GM21526 (cell line): ENCODE results near the gene SCAMP5.

ENCODE experiments used
- ATAC-seq: cut with Tn5 transposase; IDR thresholded peaks from one replicate; pipeline ENCODE4 v1.9.1; 2021; ENCODE audit warnings: moderate library complexity; ENCODE audit not compliant: unreplicated experiment, low FRiP score

Gene SCAMP5

DNA sequence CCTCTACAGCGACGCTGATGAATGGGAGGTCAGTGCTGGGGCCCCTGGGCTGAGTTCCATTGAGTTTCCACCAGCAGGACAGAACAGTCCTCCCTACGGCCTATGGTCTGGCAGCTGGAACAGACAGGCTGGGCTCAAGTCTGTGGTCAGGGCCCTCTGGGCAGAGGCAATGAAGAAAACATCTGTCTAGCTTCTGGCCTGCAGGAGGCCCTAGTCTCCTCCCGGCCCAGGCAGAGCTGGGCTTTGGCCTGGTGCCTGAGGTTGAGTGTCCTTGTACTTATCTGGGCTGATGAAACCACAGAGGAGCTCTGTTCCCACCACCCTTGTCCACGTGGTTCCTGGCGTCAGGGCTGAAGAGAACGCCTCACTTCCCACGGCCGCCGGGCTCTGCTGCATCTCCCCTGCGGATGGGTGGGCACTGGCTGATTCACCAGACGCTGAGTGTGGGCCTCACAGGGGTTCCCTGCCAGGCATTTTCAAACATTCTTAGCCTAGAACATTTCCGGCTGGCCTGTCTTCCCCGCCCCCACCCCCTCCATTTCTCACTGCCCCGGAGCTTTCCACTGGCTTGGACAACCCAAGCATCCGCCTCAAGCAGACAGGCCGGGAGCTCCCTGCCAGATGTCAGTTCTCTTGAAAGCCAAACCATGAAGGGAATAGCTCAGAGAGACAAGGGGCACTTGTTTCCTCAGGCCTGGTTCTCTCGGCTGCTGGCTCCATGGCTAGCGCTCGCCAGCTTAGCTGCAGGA, 48.3 kb downstream of the SCAMP5 start:
- peak; percentile 9 for ATAC-seq

DNA sequence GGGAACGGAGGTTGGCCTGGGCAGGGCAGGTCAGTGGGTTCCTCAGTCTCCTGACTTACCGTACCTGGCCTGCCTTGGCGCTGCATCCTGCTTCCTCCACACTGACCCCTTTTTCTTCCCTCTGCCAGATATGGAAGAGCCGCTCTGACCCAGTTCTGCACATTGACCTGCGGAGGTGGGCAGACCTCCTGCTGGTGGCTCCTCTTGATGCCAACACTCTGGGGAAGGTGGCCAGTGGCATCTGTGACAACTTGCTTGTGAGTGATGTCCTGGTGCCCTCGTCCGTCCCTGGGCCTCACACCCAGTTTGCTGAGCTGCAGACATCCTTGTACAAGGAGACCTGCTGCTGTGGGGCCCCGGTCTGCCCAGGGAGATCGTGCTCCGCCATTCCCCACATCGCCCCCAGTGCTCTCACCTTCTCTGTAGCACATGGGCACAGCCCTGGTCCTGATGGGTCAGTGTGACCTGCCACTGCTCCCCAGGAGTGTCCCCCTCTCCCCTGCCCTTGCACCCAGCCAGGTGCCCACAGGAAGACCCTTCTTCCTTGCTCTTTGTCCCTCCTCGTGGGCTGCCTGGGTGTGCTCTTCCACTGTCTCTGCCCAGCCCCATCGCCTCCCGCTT, 49.0 kb downstream of the SCAMP5 start:
- no peak for ATAC-seq

DNA sequence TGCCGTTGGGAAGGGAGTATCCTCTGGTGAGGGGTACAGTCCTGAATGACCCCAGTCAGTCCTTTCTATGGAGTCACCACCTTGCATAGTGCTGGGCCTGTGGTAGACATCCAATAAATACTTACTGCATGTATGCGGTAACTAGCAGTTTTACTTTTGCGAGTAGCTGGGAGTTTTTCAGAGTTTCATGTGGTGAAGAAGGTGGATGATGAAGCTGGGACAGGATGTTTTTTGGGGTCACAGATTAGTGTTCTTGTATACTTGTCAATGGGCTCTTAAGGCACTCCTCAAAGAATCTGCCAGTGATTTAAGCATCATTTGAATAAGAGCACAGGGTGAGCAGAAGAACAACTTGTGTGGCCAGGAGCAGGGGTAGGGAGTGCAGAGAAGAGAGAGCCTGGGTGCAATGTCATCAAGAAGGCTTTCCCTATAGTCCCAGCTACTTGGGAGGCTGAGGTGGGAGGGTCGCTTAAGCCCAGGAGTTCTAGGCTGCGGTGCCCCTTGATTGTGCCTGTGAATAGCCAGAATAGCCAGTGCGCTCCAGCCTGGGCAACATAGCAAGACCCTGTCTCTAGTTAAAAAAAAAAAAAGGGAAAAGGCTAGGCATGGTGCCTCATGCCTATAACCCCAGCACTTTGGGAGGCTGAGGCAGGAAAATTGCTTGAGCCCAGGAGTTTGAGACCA, 50.1 kb downstream of the SCAMP5 start:
- no peak for ATAC-seq

DNA sequence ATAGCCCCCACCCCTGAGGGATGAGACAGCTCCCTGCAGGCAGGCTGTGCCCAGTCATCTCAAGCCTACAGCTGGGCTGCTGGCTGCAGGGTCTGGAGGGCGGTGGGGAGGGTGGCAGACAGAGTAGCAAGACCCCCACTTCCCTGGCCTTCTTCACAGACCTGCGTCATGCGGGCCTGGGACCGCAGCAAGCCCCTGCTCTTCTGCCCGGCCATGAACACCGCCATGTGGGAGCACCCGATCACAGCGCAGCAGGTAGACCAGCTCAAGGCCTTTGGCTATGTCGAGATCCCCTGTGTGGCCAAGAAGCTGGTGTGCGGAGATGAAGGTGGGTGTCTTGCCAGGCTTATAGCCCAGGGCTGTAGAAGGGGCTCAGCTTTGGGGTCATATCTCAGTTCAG, 53.0 kb downstream of the SCAMP5 start:
- no peak for ATAC-seq

GRCh38 chr15:75049392-75049791, 54.0 kb downstream of the SCAMP5 start:
- ATAC-seq = no peak

DNA sequence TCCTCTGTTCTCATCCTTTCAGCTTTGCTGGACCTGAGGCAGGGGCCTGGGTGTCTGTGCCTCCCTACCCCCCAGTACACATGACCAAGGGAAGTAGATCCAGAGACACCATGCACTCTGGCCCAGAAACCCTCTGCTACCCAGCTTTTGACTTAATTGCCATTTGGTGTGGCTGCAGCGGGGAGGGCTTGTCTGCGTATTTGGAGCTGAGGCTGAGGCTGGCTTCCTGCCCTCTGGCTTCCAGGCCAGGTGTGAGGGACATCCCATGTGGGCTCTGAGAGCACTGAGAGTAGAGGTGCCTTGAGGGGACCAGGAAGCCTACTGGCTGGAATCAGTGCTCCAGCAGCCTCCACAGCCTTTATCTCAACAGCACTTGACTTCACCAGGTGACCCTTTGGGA, 54.9 kb downstream of the SCAMP5 start:
- ATAC-seq = no peak

DNA sequence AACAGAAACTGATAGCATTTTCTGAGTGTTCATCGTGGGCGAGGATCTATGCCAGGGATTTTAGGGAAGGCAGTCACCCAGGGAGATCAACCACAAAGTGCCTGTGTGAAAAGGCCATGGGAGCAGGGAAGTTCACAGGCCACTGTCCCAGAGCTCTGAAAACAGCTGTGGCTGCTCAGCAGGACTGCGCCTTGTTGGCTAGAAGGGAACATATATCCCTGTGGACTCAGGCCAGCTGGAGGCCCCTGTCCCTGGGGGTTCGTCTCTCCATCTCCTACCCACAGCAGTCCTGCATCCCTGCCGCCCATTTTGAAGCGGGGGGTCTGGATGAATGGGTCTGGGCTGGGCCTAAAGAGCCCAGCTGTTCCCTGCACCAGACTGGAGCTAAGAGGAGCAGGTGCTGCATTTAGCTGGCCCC, 55.8 kb downstream of the SCAMP5 start:
- ATAC-seq = no peak

GRCh38 chr15:75051711-75052110, 56.3 kb downstream of the SCAMP5 start:
- no peak for ATAC-seq

- no peak for ATAC-seq
Measured at GRCh38 chr15:75052972-75053747, 57.8 kb downstream of the SCAMP5 start.

DNA sequence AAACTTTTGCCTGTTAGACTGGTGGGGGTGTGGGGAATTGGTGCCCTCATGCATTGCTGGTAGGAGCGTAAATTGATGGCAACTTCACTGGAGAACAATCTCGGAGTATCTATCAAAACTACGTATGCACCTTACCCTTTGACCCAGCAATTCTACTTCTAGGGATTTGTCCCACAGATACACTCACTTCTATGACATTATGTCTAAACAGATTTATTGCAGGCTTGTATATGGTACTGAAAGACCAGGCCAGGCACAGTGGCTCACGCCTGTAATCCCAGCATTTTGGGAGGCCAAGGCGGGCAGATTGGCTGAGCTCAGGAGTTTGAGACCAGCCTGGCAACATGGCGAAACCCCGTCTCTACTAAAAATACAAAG, 58.4 kb downstream of the SCAMP5 start:
- no peak for ATAC-seq

- no peak for ATAC-seq
Measured at GRCh38 chr15:75054172-75054897, 59.0 kb downstream of the SCAMP5 start.

- no peak for ATAC-seq
Measured at GRCh38 chr15:75056036-75056435, 60.7 kb downstream of the SCAMP5 start.

GRCh38 chr15:75058127-75058905, 63.0 kb downstream of the SCAMP5 start:
- no peak for ATAC-seq

DNA sequence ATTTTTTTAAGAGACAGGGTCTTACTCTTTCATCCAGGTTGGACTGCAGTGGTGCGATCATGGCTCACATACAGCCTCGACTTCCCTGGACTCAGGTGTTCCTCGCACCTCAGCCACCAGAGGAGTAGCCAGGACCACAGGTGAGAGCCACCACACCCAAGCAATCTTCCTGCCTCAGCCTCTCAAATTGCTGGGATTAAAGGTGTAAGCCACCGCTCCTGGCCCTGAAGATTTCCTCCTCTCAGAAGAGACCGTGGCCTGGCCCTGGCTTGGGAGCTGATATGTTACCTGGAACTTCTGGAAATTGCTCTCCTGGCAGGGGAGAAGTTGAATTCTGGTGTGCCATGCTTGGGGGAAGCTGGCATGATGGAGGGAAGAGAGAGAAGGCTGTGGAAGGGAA, 64.2 kb downstream of the SCAMP5 start:
- ATAC-seq = no peak

GRCh38 chr15:75061272-75061671, 65.9 kb downstream of the SCAMP5 start:
- no peak for ATAC-seq

GRCh38 chr15:75062706-75063105, 67.3 kb downstream of the SCAMP5 start:
- ATAC-seq = no peak

GRCh38 chr15:75063338-75063737, 68.0 kb downstream of the SCAMP5 start:
- ATAC-seq = no peak

GRCh38 chr15:75063889-75064288, 68.5 kb downstream of the SCAMP5 start:
- ATAC-seq = no peak

GRCh38 chr15:75064846-75065245, 69.5 kb downstream of the SCAMP5 start:
- ATAC-seq = no peak

- no peak for ATAC-seq
Measured at GRCh38 chr15:75065467-75065850, 70.1 kb downstream of the SCAMP5 start.
